Kidney epithelial cell (primary cell): ENCODE results near the gene PEPD. TPM values are rescaled to one million over a fixed set of nuclear protein-coding genes. Genes with fewer than 3 reads are reported as not detected.

Experiments used
- DNase-seq: peaks from one replicate; pipeline ENCODE4 v3.0.0-alpha.2; 2010; ENCODE audit warnings: low read depth
- H3K27me3 ChIP-seq: 2 replicates; pipeline ENCODE4 v1.6.0; 2011; ENCODE audit warnings: low read length; ENCODE audit not compliant: control insufficient read depth, insufficient read depth
- H3K36me3 ChIP-seq: 2 replicates; pipeline ENCODE4 v1.5.1; 2011; ENCODE audit warnings: low read length; ENCODE audit not compliant: control insufficient read depth, insufficient read depth
- H3K4me3 ChIP-seq: 2 replicates; pipeline ENCODE4 v1.5.1; 2011; ENCODE audit warnings: low read depth, mild to moderate bottlenecking, control low read depth, low read length
- total RNA-seq: library from RNA; depleted of rRNA; stranded (reverse); fragments of >200 nt; gene quantifications from 2 replicates; pipeline ENCODE4 v1.2.3, GENCODE V29; 2015
- TF ChIP-seq, protein P1 (sequence below): IDR thresholded peaks from 2 replicates; pipeline ENCODE4 v1.5.1; 2011; ENCODE audit warnings: mild to moderate bottlenecking, moderate library complexity, low read length, control low read depth, inconsistent platforms; ENCODE audit not compliant: insufficient read depth, poor library complexity, severe bottlenecking

PEPD gene
- total RNA-seq, 1 donor from 2014 or later = 88.6 TPM

DNA sequence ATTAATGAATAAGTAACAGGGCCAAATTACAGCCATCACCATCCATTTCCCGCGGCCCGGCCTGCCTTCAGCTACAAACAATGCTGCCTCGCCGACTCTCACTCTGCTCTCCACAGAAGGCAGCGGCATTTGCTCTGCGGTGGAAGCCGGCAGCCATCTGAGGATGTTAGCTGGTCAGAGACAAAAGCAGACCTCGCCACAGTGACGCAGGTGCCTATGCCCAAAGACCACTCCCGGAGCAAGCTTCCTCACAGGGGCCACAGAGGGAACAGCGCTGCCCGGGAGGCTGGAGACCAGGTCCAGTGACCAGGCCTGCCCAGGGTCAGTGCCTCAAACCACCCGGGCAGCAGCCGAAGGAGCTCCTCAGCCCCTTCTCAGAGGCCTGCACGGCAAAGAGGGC is 16.4 kb downstream of the PEPD start:
- Histone ChIP-seq H3K4me3 (no peak overlapping the region), H3K36me3 (no peaks in the 10 kb centered on the region), H3K27me3 (no peaks in the 10 kb centered on the region)
- TF ChIP-seq, protein P1, sequence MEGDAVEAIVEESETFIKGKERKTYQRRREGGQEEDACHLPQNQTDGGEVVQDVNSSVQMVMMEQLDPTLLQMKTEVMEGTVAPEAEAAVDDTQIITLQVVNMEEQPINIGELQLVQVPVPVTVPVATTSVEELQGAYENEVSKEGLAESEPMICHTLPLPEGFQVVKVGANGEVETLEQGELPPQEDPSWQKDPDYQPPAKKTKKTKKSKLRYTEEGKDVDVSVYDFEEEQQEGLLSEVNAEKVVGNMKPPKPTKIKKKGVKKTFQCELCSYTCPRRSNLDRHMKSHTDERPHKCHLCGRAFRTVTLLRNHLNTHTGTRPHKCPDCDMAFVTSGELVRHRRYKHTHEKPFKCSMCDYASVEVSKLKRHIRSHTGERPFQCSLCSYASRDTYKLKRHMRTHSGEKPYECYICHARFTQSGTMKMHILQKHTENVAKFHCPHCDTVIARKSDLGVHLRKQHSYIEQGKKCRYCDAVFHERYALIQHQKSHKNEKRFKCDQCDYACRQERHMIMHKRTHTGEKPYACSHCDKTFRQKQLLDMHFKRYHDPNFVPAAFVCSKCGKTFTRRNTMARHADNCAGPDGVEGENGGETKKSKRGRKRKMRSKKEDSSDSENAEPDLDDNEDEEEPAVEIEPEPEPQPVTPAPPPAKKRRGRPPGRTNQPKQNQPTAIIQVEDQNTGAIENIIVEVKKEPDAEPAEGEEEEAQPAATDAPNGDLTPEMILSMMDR = no peak
- no peak for DNase-seq

DNA sequence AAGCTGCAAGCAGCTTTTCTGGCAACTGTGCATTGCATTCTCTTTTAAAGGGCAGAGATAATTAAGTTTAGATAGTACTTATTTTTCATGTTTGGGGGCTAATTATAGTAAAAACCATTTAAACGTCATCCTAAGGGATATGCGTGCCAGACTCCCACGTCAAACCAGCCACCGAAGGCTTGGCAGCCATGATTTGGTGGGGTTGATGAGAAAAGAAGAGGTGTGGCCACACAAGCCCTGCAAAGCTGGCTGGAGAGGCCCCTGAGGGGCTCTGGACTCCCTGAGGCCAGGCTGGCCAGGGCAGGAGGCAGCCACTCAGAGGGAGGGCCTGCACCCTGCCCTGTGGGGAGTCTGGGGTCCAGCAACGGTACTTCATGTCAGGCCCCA is 17.5 kb downstream of the PEPD start:
- H3K27me3 ChIP-seq = no peaks in the 10 kb centered on the region
- TF ChIP-seq, protein P1 = no peak
- no peak overlapping the region for H3K4me3 ChIP-seq
- no peak for DNase-seq
- no peaks in the 10 kb centered on the region for H3K36me3 ChIP-seq

DNA sequence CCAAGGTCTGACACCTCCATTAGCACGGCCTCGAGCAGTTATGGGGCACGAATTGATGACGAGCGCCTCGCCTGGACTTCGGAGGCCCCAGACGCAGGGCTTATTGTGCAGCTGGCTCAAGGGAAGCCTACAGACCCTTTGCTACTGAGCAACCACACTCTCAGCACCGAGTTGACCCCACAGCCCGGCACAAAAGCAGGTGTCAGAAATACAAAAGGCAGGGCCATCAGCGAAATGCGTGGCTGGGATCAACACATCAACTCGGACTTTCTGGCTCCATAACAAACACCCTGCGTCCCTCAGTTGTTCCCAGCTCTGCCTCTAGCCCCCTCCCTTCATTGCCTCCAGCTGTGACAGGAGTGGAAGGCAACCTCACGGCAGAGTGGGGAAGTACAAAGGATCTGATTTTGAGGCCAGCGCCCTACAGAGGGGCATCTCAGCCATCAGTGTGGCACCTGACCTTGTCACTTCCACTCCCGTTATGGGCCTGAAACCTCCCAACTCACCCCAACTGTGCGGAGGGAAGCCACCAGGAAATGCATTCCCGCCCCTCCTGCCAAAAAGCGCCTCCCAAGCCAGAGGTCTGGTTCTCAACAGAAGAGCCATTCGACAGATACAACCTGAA is 18.0 kb downstream of the PEPD start:
- no peaks in the 10 kb centered on the region for H3K27me3 ChIP-seq
- no peak overlapping the region for H3K4me3 ChIP-seq
- TF ChIP-seq, protein P1 = no peak
- no peaks in the 10 kb centered on the region for H3K36me3 ChIP-seq
- no peak for DNase-seq

DNA sequence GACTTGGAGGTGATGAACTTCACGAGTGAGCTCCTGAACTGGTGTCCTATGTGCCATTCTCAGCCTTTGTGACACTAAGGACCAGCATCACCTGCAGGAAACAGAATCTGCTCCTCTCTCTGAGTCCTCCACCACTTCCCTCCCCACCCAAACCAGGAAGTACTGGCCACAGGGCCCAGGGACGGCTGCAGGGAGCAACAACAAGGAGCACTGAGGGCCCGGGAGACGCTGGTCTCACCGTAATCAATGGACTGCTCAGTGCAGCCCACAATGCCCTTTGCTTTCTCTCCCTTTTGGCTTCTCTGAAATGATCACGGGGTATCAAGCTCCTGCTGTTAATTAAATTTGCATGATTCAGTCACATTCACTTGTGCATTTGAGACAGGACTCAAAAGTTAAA is 18.6 kb downstream of the PEPD start:
- H3K27me3 ChIP-seq = no peaks in the 10 kb centered on the region
- no peak overlapping the region for H3K4me3 ChIP-seq
- TF ChIP-seq, protein P1 = no peak
- DNase-seq = no peak
- no peaks in the 10 kb centered on the region for H3K36me3 ChIP-seq

DNA sequence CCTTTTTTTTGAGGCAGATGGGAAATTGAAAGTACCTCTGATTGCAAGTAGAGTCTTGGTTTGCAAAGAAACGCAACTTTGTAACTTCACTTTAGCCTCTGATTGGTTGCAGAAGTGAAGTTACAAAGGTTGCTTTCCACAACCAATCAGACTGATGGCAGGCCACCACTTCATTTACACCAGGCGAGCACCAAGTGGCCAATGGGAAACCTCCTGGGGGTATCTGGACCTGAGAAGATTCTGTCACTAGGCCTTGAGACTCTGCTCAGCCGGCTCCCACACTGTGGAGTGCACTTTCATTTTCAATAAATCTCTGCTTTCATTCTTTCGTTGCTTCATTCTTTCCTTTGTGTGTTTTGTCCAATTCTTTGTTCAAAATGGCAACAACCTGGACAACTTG is 19.1 kb downstream of the PEPD start:
- no peak overlapping the region for H3K4me3 ChIP-seq
- H3K36me3 ChIP-seq = no peaks in the 10 kb centered on the region
- TF ChIP-seq, protein P1 = no peak
- DNase-seq = no peak
- H3K27me3 ChIP-seq = no peaks in the 10 kb centered on the region

DNA sequence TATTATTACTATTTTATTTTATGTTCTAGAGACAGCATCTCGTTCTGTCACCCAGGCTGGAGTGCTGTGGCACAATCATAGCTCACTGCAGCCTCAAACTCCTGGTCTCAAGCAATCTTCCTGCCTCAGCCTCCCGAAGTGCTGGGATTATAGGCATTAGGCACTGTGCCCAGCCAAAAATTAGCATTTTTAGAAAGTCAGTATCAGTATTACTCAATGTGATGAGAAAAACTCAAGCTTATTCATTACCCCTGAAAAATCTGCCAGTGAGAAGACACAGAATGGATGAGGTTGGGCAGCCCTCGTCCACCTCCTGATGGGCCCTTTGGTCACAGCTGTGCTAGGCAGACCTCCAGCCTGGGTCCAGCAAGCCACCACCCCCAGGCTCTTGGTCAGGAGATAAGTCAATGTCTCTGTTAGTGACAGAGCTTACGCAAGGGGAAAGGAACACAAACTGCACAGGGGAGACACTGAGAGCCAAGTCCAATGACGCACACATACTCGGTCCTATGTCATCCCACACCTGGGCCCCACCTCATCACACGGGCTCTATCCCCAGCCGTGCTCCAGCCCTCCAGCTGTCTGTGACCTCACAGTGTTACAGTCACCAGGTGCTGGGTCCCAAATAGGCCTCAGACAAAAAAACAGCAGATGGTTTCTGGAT is 19.8 kb downstream of the PEPD start:
- TF ChIP-seq, protein P1 = no peak
- Histone ChIP-seq H3K27me3 (no peaks in the 10 kb centered on the region), H3K36me3 (no peaks in the 10 kb centered on the region), H3K4me3 (no peak overlapping the region)
- no peak for DNase-seq
